DND-41 (cell line): ENCODE measurements around the gene PTGES3.
A peak's percentile ranks its signal among the peaks of the same experiment; 100 is the strongest.

Experiments
- ATAC-seq: fragments of 200-7000 bp; cut with Tn5 transposase; 3 replicates; pipeline ENCODE4 v1.9.1; 2021; ENCODE audit warnings: low read depth; ENCODE audit not compliant: insufficient read depth
- DNase-seq: peaks from one replicate; pipeline ENCODE4 v3.0.0-alpha.2; 2020
- H2AFZ ChIP-seq: 2 replicates; pipeline ENCODE4 v1.6.0; 2012; ENCODE audit warnings: low read depth, low read length
- H3K27ac ChIP-seq: 2 replicates; pipeline ENCODE4 v1.5.1; 2012; ENCODE audit warnings: low read length, inconsistent platforms
- H3K27me3 ChIP-seq: fragments of 200-600 bp; sonication (generic); 2 replicates; pipeline ENCODE4 v1.6.0; 2012; ENCODE audit warnings: low read length, mild to moderate bottlenecking, inconsistent platforms; ENCODE audit not compliant: insufficient read depth, poor library complexity
- H3K36me3 ChIP-seq: 2 replicates; pipeline ENCODE4 v1.5.1; 2012; ENCODE audit warnings: low read length, inconsistent platforms; ENCODE audit not compliant: insufficient read depth
- H3K4me1 ChIP-seq: 2 replicates; pipeline ENCODE4 v1.5.1; 2012; ENCODE audit warnings: mild to moderate bottlenecking, low read length; ENCODE audit not compliant: insufficient read depth
- H3K4me2 ChIP-seq: 2 replicates; pipeline ENCODE4 v1.6.0; 2012; ENCODE audit warnings: mild to moderate bottlenecking, moderate library complexity, low read length, inconsistent platforms; ENCODE audit not compliant: insufficient read depth
- H3K4me3 ChIP-seq, 2 experiments: fragments of 200-600 bp in 1 of 2; shearing (Covaris generic) in 1 of 2; 2 replicates each; pipeline ENCODE4 v1.5.1; 2012 to 2016; ENCODE audit warnings: inconsistent platforms in 2 of 2, low read length in 2 of 2, mild to moderate bottlenecking in 2 of 2, low read depth in 1 of 2, moderate library complexity in 1 of 2
- H3K79me2 ChIP-seq: 2 replicates; pipeline ENCODE4 v1.6.0; 2012; ENCODE audit warnings: low read length, inconsistent platforms; ENCODE audit not compliant: insufficient read depth
- H3K9ac ChIP-seq: 2 replicates; pipeline ENCODE4 v1.6.0; 2012; ENCODE audit warnings: low read depth, mild to moderate bottlenecking, inconsistent platforms, low read length, moderate library complexity
- H3K9me3 ChIP-seq: 2 replicates; pipeline ENCODE4 v1.5.1; 2012; ENCODE audit warnings: low read length, moderate library complexity, mild to moderate bottlenecking, inconsistent platforms; ENCODE audit not compliant: insufficient read depth, severe bottlenecking
- H4K20me1 ChIP-seq: 2 replicates; pipeline ENCODE4 v1.6.0; 2012; ENCODE audit warnings: low read length; ENCODE audit not compliant: insufficient read depth
- CTCF ChIP-seq: IDR thresholded peaks from 2 replicates; pipeline ENCODE4 v1.5.1; 2012; ENCODE audit warnings: borderline replicate concordance, low read length, moderate library complexity, mild to moderate bottlenecking; ENCODE audit not compliant: poor library complexity, severe bottlenecking; ENCODE audit errors: extremely low read depth
- EZH2 ChIP-seq: IDR thresholded peaks from 3 replicates; pipeline ENCODE4 v1.6.1; 2012; ENCODE audit warnings: borderline replicate concordance, low read depth, mild to moderate bottlenecking, moderate library complexity, low read length, inconsistent platforms; ENCODE audit not compliant: severe bottlenecking

PTGES3 gene

GRCh38 chr12:56682323-56682722, 5.8 kb downstream of the PTGES3 start:
- peaks cover 71% of the 10 kb centered on the region for H3K4me1 ChIP-seq
- TF ChIP-seq CTCF (no peak), EZH2 (no peak)
- H3K4me3 ChIP-seq = no peak overlapping the region
- H3K36me3 ChIP-seq = peaks cover 81% of the 10 kb centered on the region
- no peaks in the 10 kb centered on the region for H3K27me3 ChIP-seq
- DNase-seq = peak; percentile 3
- no peaks in the 10 kb centered on the region for H3K9me3 ChIP-seq
- no peak overlapping the region for H2AFZ ChIP-seq
- H4K20me1 ChIP-seq = peaks cover 89% of the 10 kb centered on the region
- H3K9ac ChIP-seq = peak overlapping the region; percentile 17; the same call in 1 of the 2 replicates
- H3K79me2 ChIP-seq = peaks cover 99% of the 10 kb centered on the region
- H3K27ac ChIP-seq = no peak overlapping the region
- no peak for ATAC-seq
- peak overlapping the region; percentile 45; the same call in 1 of the 2 replicates for H3K4me2 ChIP-seq

GRCh38 chr12:56679883-56680575, 8.1 kb downstream of the PTGES3 start:
- ATAC-seq (no peak), DNase-seq (peak; percentile 4)
- Histone ChIP-seq H3K36me3 (peaks cover 87% of the 10 kb centered on the region), H4K20me1 (peaks cover 96% of the 10 kb centered on the region), H3K79me2 (peaks cover 99% of the 10 kb centered on the region), H3K9ac (no peak overlapping the region), H2AFZ (no peak overlapping the region), H3K4me3 (no peak overlapping the region), H3K4me2 (peak overlapping the region; percentile 23; the same call in 1 of the 2 replicates), H3K27me3 (no peaks in the 10 kb centered on the region), H3K9me3 (no peaks in the 10 kb centered on the region), H3K4me1 (peaks cover 55% of the 10 kb centered on the region), H3K27ac (no peak overlapping the region)
- TF ChIP-seq EZH2 (no peak), CTCF (no peak)

- peaks cover 95% of the 10 kb centered on the region for H4K20me1 ChIP-seq
- DNase-seq (peak; percentile 5), ATAC-seq (no peak)
- 0 out of 2 replicates have a peak overlapping the region, but pooled peaks have one; percentile 6 for H3K4me2 ChIP-seq
- H3K4me3 ChIP-seq = no peak overlapping the region
- H3K27me3 ChIP-seq = no peaks in the 10 kb centered on the region
- peaks cover 48% of the 10 kb centered on the region for H3K4me1 ChIP-seq
- peaks cover 99% of the 10 kb centered on the region for H3K79me2 ChIP-seq
- H3K9me3 ChIP-seq = no peaks in the 10 kb centered on the region
- no peak for TF ChIP-seq EZH2
- no peak for TF ChIP-seq CTCF
- H3K27ac ChIP-seq = no peak overlapping the region
- no peak overlapping the region for H3K9ac ChIP-seq
- no peak overlapping the region for H2AFZ ChIP-seq
- peaks cover 84% of the 10 kb centered on the region for H3K36me3 ChIP-seq
Measured at GRCh38 chr12:56678852-56679251, 9.2 kb downstream of the PTGES3 start.
